GM12875 (cell line): Measurements from ENCODE around the gene IL15.
"Not testable (repeated sequence)": the region's sequence is repeated elsewhere in the genome, so short reads cannot be mapped to it uniquely, and the experiment has no call there.

Experiments used
- H3K4me3 ChIP-seq: one replicate; pipeline ENCODE4 v1.5.1; 2011; ENCODE audit warnings: low read depth, low read length, control low read depth
- TF ChIP-seq, protein P1 (sequence below): IDR thresholded peaks from 2 replicates; pipeline ENCODE4 v1.5.1; 2011; ENCODE audit warnings: low read depth, mild to moderate bottlenecking, control low read depth, inconsistent platforms, low read length, moderate library complexity, borderline replicate concordance; ENCODE audit not compliant: insufficient read depth

IL15 gene, protein sequence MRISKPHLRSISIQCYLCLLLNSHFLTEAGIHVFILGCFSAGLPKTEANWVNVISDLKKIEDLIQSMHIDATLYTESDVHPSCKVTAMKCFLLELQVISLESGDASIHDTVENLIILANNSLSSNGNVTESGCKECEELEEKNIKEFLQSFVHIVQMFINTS

DNA sequence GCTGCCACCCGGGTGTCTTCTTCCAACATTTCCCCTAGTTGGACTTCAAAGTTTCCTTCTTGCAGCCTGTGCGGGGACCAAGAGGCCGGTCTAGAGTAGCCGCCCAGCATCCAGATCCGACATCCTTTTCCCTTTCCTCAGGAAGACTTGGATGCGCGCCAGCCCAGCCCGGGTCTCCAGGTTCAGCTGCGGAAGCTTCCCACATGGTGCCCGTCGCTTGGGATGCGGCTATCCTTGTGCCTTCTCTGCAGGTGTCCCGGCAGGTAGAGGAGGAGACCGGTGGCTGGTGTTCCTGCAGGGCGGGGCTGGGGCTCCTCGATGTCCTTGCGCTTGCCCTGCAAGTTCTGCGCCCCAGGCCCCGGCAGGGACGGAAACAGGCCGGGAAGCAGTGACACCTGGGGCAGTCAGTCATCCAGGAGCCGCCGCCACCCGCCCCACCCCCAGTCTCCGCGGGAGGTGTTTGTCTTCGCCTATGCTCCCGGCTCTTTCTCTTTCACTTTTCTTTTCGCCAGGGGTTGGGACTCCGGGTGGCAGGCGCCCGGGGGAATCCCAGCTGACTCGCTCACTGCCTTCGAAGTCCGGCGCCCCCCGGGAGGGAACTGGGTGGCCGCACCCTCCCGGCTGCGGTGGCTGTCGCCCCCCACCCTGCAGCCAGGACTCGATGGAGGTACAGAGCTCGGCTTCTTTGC, at the start of gene IL15:
Gene IL15, plus strand, starts transcription at position 502 of the 689 bp plus-strand sequence. CDS start 82,882 bp downstream, outside the sequence.
- TF ChIP-seq, protein P1, sequence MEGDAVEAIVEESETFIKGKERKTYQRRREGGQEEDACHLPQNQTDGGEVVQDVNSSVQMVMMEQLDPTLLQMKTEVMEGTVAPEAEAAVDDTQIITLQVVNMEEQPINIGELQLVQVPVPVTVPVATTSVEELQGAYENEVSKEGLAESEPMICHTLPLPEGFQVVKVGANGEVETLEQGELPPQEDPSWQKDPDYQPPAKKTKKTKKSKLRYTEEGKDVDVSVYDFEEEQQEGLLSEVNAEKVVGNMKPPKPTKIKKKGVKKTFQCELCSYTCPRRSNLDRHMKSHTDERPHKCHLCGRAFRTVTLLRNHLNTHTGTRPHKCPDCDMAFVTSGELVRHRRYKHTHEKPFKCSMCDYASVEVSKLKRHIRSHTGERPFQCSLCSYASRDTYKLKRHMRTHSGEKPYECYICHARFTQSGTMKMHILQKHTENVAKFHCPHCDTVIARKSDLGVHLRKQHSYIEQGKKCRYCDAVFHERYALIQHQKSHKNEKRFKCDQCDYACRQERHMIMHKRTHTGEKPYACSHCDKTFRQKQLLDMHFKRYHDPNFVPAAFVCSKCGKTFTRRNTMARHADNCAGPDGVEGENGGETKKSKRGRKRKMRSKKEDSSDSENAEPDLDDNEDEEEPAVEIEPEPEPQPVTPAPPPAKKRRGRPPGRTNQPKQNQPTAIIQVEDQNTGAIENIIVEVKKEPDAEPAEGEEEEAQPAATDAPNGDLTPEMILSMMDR: no peak
- peak within 1 kb of the TSS; percentile 91 for H3K4me3 ChIP-seq

DNA sequence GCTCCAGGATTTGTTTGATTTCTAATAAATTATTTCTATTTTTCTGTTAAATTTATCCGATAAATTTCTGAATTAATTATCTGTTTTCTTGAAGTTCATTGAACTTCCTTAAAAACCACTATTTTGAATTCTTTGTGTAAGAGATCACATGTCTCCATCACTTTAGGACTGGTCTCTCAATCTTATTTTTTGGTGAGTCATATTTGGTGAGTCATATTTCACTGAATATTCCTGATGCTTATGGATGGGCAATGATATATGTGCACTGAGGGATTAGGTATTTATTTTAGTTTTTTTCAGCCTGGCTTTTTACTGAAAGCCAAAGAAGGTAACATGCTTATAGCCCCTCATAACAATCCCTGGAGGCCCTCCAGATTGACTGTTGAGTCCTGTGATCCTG, 48.5 kb upstream of the IL15 start:
- TF ChIP-seq, protein P1: no peak
- no peak overlapping the region for H3K4me3 ChIP-seq

DNA sequence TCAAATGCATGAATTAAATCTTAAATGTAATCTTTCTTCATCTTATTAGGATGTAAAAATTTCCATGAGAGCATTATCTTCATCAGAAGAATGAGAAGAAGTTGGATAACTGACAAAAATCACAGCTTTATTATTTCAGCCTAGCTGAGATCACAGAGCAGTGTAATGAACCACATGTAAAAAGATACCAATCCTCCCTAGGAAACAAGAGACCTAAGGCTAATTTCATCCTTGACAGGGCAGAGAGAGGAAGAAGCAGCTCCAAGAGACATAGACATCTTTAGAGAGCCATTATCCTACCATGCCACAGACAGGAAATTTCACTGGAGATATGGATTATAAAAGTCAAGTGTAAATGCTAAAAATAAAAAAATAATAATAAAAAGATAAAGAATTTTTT, 40.9 kb upstream of the IL15 start:
- TF ChIP-seq, protein P1: no peak
- H3K4me3 ChIP-seq: no peak overlapping the region

DNA sequence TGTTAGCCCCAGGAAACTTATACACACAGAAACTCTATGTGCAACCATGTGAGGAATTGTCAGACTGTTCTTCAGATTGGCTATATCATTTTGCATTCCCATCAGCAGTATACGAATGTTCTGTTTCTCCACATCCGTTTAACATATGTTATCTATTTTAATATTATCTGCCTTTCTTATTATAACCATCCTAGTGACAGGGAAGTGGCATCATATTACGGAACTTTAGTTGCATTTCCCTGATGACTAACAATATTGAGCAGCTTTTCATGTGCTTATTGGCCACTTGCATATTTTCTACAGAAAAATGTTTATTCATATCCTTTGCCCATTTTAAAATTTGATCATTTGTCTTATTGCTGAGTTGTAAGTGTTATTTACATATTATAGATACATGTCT, 36.5 kb upstream of the IL15 start:
- TF ChIP-seq, protein P1: no peak
- no peak overlapping the region for H3K4me3 ChIP-seq

DNA sequence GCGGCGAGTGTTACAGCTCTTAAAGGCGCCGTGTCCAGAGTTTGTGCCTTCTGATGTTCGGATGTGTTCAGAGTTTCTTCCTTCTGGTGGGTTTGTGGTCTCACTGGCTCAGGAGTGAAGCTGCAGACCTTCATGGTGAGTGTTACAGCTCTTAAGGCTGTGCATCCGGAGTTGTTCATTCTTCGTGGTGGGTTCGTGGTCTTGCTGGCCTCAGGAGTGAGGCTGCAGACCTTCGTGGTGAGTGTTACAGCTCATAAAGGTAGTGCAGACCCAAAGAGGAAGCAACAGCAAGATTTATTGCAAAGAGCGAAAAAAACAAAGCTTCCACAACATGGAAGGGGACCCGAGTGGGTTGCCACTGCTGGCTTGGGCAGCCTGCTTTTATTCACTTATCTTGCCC, 31.7 kb upstream of the IL15 start:
- H3K4me3 ChIP-seq: not testable (repeated sequence)

DNA sequence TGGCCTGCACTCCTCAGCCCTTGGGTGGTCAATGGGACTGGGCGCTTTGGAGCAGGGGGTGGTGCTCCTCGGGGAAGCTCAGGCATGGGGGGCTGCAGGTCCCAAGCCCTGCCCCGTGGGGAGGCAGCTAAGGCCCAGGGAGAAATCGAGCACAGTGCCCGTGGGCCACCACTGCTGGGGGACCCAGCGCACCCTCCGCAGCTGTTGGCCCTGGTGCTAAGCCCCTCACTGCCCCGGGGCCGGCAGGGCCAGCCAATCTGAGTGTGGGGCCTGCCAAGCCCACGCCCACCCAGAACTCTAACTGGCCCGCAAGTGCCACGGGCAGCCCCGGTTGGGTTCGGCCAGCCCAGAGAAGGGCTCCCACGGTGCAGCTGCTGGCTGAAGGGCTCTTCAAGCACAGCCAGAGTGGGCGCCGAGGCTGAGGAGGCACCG, 30.9 kb upstream of the IL15 start:
- TF ChIP-seq, protein P1: no peak
- H3K4me3 ChIP-seq: no peak overlapping the region

DNA sequence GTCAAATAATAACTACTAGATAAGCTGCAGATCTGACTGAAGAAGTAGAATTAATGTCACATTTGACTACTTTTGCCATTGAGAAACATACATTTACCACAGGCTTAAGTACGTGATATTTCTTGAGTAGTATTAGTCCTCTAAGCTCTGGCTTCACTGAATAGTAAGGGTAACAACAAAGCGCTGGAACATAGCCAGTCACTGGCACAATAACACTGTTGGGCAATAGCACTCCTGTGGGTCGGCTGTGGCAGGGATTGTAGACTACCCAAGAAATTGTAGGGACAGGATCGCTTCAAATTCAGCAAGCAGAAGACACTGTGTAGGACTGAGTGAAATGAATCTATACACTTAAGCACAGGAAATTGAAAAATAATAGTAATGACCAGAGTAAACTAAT, 27.1 kb upstream of the IL15 start:
- H3K4me3 ChIP-seq: no peak overlapping the region
- TF ChIP-seq, protein P1: no peak
